ENCODE results near the gene SCAF4.

DNA sequence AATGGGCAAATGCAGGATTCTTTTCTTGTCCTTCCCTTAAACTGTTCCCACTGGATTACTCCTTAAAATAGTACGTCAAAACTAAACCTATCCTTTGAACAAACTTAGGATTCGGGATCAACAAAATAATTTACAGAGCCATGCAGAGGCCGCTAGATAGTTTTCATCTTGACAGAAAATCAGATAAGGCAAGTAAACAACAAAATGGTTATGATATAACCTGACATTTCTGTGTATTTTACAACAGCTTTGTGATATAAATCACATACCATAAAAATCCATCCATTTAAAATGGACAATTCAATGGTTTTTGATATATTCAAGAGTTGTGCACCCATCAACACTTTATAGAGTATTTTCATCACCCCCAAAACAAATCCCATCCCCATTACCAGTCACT lies 11.2 kb downstream of the SCAF4 start:
- TF ChIP-seq EZH2 (IDR thresholded peaks at IDR 0.05; ENCODE audit: borderline replicate concordance, low read depth, low read length, severe bottlenecking), result no peak
- no peak for TF ChIP-seq POLR2A (IDR thresholded peaks at IDR 0.05; ENCODE audit: low read depth, low read length)
- TF ChIP-seq, protein P1, sequence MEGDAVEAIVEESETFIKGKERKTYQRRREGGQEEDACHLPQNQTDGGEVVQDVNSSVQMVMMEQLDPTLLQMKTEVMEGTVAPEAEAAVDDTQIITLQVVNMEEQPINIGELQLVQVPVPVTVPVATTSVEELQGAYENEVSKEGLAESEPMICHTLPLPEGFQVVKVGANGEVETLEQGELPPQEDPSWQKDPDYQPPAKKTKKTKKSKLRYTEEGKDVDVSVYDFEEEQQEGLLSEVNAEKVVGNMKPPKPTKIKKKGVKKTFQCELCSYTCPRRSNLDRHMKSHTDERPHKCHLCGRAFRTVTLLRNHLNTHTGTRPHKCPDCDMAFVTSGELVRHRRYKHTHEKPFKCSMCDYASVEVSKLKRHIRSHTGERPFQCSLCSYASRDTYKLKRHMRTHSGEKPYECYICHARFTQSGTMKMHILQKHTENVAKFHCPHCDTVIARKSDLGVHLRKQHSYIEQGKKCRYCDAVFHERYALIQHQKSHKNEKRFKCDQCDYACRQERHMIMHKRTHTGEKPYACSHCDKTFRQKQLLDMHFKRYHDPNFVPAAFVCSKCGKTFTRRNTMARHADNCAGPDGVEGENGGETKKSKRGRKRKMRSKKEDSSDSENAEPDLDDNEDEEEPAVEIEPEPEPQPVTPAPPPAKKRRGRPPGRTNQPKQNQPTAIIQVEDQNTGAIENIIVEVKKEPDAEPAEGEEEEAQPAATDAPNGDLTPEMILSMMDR (IDR thresholded peaks at IDR 0.05; ENCODE audit: extremely low read depth in 1 of 2, insufficient read depth in 1 of 2, low read depth in 1 of 2, low read length in 2 of 2), result no peak

All from endothelial cell of umbilical vein (primary cell).